ENCODE data around the gene FGD4. TPM values are rescaled to one million over a fixed set of nuclear protein-coding genes. Genes with fewer than 3 reads are reported as not detected.

Gene FGD4
- total RNA-seq, 2 experiments from 2014 or later: 0.25 to 0.34 TPM

DNA sequence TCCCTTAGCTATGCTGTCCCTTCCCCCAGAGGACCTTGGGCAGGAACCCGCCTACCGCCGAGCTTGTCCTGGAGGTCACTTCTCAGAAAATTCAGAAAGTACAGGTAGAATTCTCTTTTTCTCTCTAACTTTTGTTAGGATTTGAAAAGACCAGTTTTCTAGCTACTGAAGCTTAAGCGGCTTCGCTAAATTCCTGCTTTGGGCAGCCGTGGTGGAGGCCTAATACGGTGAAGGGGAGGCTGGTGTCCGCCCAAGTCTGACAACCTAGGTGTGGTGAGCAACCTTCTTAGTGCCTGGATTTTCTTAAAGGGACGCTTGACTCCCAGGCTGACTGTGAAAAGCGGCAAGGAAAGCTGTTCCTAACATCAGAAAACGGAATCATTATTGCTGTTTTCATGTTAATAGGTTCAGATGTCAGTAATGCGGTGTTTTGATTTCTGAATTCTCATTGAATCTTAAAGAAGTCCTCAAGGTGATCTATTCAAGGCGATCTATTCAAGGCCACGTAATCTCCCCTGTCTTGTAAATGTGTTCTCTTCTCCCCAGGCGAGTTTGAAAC lies 835 bp downstream of the FGD4 start:
- H3K4me3 ChIP-seq (ENCODE audit: low read length): peak overlapping the region; percentile 58

GRCh38 chr12:32400866-32401265 lies 1.5 kb downstream of the FGD4 start:
- no peak overlapping the region for H3K4me3 ChIP-seq (ENCODE audit: low read length)
- TF ChIP-seq CTCF (IDR thresholded peaks at IDR 0.05): no peak
- CTCF ChIA-PET: no interaction called here

More for the DNA sequence above, 835 bp downstream of the FGD4 start:
- no peak for ATAC-seq (ENCODE audit: poor library complexity)
- Histone ChIP-seq H3K27me3 (ENCODE audit: control insufficient read depth in 1 of 2, insufficient read depth in 2 of 2, low read length in 2 of 2) (peaks cover 17 to 21% of the 10 kb centered on the region in 2 experiments), H3K36me3 (ENCODE audit: insufficient read depth, low read length) (no peaks in the 10 kb centered on the region), H3K9me3 (ENCODE audit: control insufficient read depth in 1 of 2, insufficient read depth in 1 of 2, low read length in 2 of 2) (peaks cover 0 to 3% of the 10 kb centered on the region in 2 experiments), H3K27ac (ENCODE audit: low read depth in 1 of 2, low read length in 2 of 2) (no peak overlapping the region), H3K4me1 (ENCODE audit: insufficient read depth, low read length) (peaks cover 14% of the 10 kb centered on the region)
- Mint-ChIP-seq H3K9me3 (no peaks in the 10 kb centered on the region), H3K4me3 (peak overlapping the region; percentile 66), H3K36me3 (ENCODE audit: low read depth) (no peaks in the 10 kb centered on the region), H3K4me1 (ENCODE audit: low read depth) (no peaks in the 10 kb centered on the region), H3K27ac (no peak overlapping the region), H3K27me3 (peaks cover 56% of the 10 kb centered on the region)
- CTCF ChIA-PET: no interaction called here
- no peak for DNase-seq
- POLR2A ChIA-PET: no interaction called here
- no peak for TF ChIP-seq CTCF (IDR thresholded peaks at IDR 0.05)
- intact Hi-C loops (cut with DNase I, micrococcal nuclease): no loop called here

DNA sequence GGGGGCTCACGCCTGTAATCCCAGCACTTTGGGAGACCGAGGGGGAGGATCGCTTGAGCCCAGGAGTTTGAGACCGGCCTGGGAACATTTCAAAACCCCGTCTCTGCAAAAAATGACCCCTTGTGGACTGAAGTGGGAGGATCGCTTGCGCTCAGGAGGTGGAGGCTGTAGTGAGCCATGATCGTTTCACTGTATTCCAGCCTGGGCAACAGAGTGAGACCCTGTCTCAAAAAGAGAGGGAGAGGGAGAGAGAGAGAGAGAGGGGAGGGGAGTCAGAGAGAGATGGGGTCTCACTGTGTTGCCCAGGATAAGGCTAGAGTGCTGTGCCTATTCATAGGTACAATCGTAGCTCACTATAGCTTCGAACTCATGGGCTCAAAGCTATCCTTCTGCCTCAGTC lies 2.8 kb downstream of the FGD4 start:
- Histone ChIP-seq H3K27ac (ENCODE audit: low read depth in 1 of 2, low read length in 2 of 2) (no peak overlapping the region), H3K27me3 (ENCODE audit: control insufficient read depth in 1 of 2, insufficient read depth in 2 of 2, low read length in 2 of 2) (peaks cover 16 to 18% of the 10 kb centered on the region in 2 experiments), H3K36me3 (ENCODE audit: insufficient read depth, low read length) (no peaks in the 10 kb centered on the region), H3K4me3 (ENCODE audit: low read length) (no peak overlapping the region), H3K4me1 (ENCODE audit: insufficient read depth, low read length) (peaks cover 14% of the 10 kb centered on the region), H3K9me3 (ENCODE audit: control insufficient read depth in 1 of 2, insufficient read depth in 1 of 2, low read length in 2 of 2) (peaks cover 0 to 3% of the 10 kb centered on the region in 2 experiments)
- peaks cover 52% of the 10 kb centered on the region for H3K27me3 Mint-ChIP-seq
- ChIA-PET POLR2A (no interaction called here), CTCF (no interaction called here)
- no peaks in the 10 kb centered on the region for H3K4me1 Mint-ChIP-seq (ENCODE audit: low read depth)
- ATAC-seq (ENCODE audit: poor library complexity) (no peak), DNase-seq (no peak)
- H3K36me3 Mint-ChIP-seq (ENCODE audit: low read depth): no peaks in the 10 kb centered on the region
- H3K9me3 Mint-ChIP-seq: no peaks in the 10 kb centered on the region
- H3K27ac Mint-ChIP-seq: no peak overlapping the region
- intact Hi-C loops (cut with DNase I, micrococcal nuclease): no loop called here
- H3K4me3 Mint-ChIP-seq: no peak overlapping the region
- TF ChIP-seq CTCF (IDR thresholded peaks at IDR 0.05): no peak

More at GRCh38 chr12:32400866-32401265, 1.5 kb downstream of the FGD4 start:
- Mint-ChIP-seq H3K36me3 (ENCODE audit: low read depth) (no peaks in the 10 kb centered on the region), H3K4me1 (ENCODE audit: low read depth) (no peaks in the 10 kb centered on the region), H3K27me3 (peaks cover 56% of the 10 kb centered on the region), H3K27ac (no peak overlapping the region), H3K9me3 (no peaks in the 10 kb centered on the region), H3K4me3 (peak overlapping the region; percentile 11)
- ATAC-seq (ENCODE audit: poor library complexity) (no peak), DNase-seq (no peak)
- POLR2A ChIA-PET: no interaction called here
- H3K4me1 ChIP-seq (ENCODE audit: insufficient read depth, low read length): peaks cover 14% of the 10 kb centered on the region
- no peak overlapping the region for H3K27ac ChIP-seq (ENCODE audit: low read depth in 1 of 2, low read length in 2 of 2)
- no peaks in the 10 kb centered on the region for H3K36me3 ChIP-seq (ENCODE audit: insufficient read depth, low read length)
- intact Hi-C loops (cut with DNase I, micrococcal nuclease): no loop called here
- peaks cover 16 to 19% of the 10 kb centered on the region in 2 experiments for H3K27me3 ChIP-seq (ENCODE audit: control insufficient read depth in 1 of 2, insufficient read depth in 2 of 2, low read length in 2 of 2)
- H3K9me3 ChIP-seq (ENCODE audit: control insufficient read depth in 1 of 2, insufficient read depth in 1 of 2, low read length in 2 of 2): peaks cover 0 to 3% of the 10 kb centered on the region in 2 experiments
